Nephron (organoid): Measurements from ENCODE around the gene NOP53.

ENCODE experiments used
- H3K27ac Mint-ChIP-seq, 3 experiments: 2 replicates each; pipeline ENCODE4 v1.8.0; 2020; ENCODE audit warnings: mixed read lengths in 3 of 3, mild to moderate bottlenecking in 2 of 3, moderate library complexity in 1 of 3
- H3K27me3 Mint-ChIP-seq: 2 replicates; pipeline ENCODE4 v1.8.0; 2021; ENCODE audit warnings: low read depth, mild to moderate bottlenecking, moderate library complexity, mixed read lengths
- H3K36me3 Mint-ChIP-seq: 2 replicates; pipeline ENCODE4 v1.8.0; 2020; ENCODE audit warnings: low read depth, mixed read lengths
- H3K4me1 Mint-ChIP-seq: 2 replicates; pipeline ENCODE4 v1.8.0; 2020; ENCODE audit warnings: mixed read lengths
- H3K4me3 Mint-ChIP-seq, 3 experiments: 2 replicates each; pipeline ENCODE4 v1.8.0; 2020; ENCODE audit warnings: mild to moderate bottlenecking in 3 of 3, mixed read lengths in 3 of 3, moderate library complexity in 2 of 3
- H3K9me3 Mint-ChIP-seq: 2 replicates; pipeline ENCODE4 v1.8.0; 2020; ENCODE audit warnings: mixed read lengths
- CTCF ChIP-seq, 3 experiments: fragments of 200-600 bp; sonication (generic); IDR thresholded peaks; one replicate each; pipeline ENCODE4 v1.5.0; 2021; ENCODE audit warnings: antibody characterized with exemption in 3 of 3; ENCODE audit not compliant: unreplicated experiment in 3 of 3

The NOP53 gene

GRCh38 chr19:47704656-47705055 is 40.7 kb upstream of the NOP53 start:
- H3K4me1 Mint-ChIP-seq = no peaks in the 10 kb centered on the region
- H3K36me3 Mint-ChIP-seq = peaks cover 33% of the 10 kb centered on the region
- peaks cover 7% of the 10 kb centered on the region for H3K27me3 Mint-ChIP-seq
- H3K9me3 Mint-ChIP-seq = no peaks in the 10 kb centered on the region
- H3K27ac Mint-ChIP-seq = no peak overlapping the region
- no peak overlapping the region for H3K4me3 Mint-ChIP-seq
- TF ChIP-seq CTCF (IDR thresholded peaks at IDR 0.05; ENCODE audit: unreplicated experiment in 3 of 3) = no peak

- TF ChIP-seq CTCF (IDR thresholded peaks at IDR 0.05; ENCODE audit: unreplicated experiment in 3 of 3) = peak; percentile 58 to 65 (median 63)
- H3K4me3 Mint-ChIP-seq = no peak overlapping the region
- peaks cover 18% of the 10 kb centered on the region for H3K27me3 Mint-ChIP-seq
- H3K27ac Mint-ChIP-seq = no peak overlapping the region
- H3K36me3 Mint-ChIP-seq = peaks cover 20% of the 10 kb centered on the region
- no peaks in the 10 kb centered on the region for H3K9me3 Mint-ChIP-seq
- no peaks in the 10 kb centered on the region for H3K4me1 Mint-ChIP-seq
These were observed 38.0 kb upstream of the NOP53 start for GRCh38 chr19:47707135-47707925.

- H3K36me3 Mint-ChIP-seq = peaks cover 16% of the 10 kb centered on the region
- H3K4me1 Mint-ChIP-seq = peaks cover 23% of the 10 kb centered on the region
- no peak for TF ChIP-seq CTCF (IDR thresholded peaks at IDR 0.05; ENCODE audit: unreplicated experiment in 3 of 3)
- H3K9me3 Mint-ChIP-seq = peaks cover 11% of the 10 kb centered on the region
- H3K27me3 Mint-ChIP-seq = peaks cover 33% of the 10 kb centered on the region
- peak overlapping the region; percentile 53 to 82 (median 72) for H3K4me3 Mint-ChIP-seq
- peak overlapping the region in 2 of 3 experiments; percentile 54 to 64 for H3K27ac Mint-ChIP-seq
These were observed 33.6 kb upstream of the NOP53 start for GRCh38 chr19:47711652-47712242.

- Mint-ChIP-seq H3K4me1 (peaks cover 31% of the 10 kb centered on the region), H3K9me3 (peaks cover 11% of the 10 kb centered on the region), H3K27me3 (peaks cover 26% of the 10 kb centered on the region), H3K27ac (peak within 1 kb of the TSS; percentile 21 to 88 (median 88)), H3K36me3 (peaks cover 16% of the 10 kb centered on the region), H3K4me3 (peak within 1 kb of the TSS; percentile 83 to 97 (median 93))
- TF ChIP-seq CTCF (IDR thresholded peaks at IDR 0.05; ENCODE audit: unreplicated experiment in 3 of 3) = peak; percentile 89 to 94 (median 93)
These were observed 32.0 kb upstream of the NOP53 start, which contains the start of gene EHD2 for GRCh38 chr19:47713046-47714021. TSS of gene EHD2 (plus strand) at chr19:47713422. CDS start at chr19:47716613, 3,191 bp downstream.

GRCh38 chr19:47714339-47714738 is 31.0 kb upstream of the NOP53 start:
- TF ChIP-seq CTCF (IDR thresholded peaks at IDR 0.05; ENCODE audit: unreplicated experiment in 3 of 3) = no peak
- Mint-ChIP-seq H3K9me3 (peaks cover 11% of the 10 kb centered on the region), H3K4me1 (peaks cover 40% of the 10 kb centered on the region), H3K4me3 (peak overlapping the region; percentile 83 to 97 (median 93)), H3K27me3 (peaks cover 30% of the 10 kb centered on the region), H3K27ac (peak overlapping the region in 2 of 3 experiments; percentile 88), H3K36me3 (peaks cover 16% of the 10 kb centered on the region)

- peaks cover 30% of the 10 kb centered on the region for H3K27me3 Mint-ChIP-seq
- H3K4me3 Mint-ChIP-seq = peak overlapping the region; percentile 21 to 97 (median 93)
- H3K9me3 Mint-ChIP-seq = peaks cover 11% of the 10 kb centered on the region
- peaks cover 44% of the 10 kb centered on the region for H3K4me1 Mint-ChIP-seq
- peak overlapping the region in 2 of 3 experiments; percentile 20 to 66 for H3K27ac Mint-ChIP-seq
- peaks cover 16% of the 10 kb centered on the region for H3K36me3 Mint-ChIP-seq
These were observed 30.5 kb upstream of the NOP53 start for GRCh38 chr19:47714855-47715254.
